Activated naive CD8-positive, alpha-beta T cell treated with anti-CD3 and anti-CD28 coated beads, Interleukin-2, amount 50 U/mL, for 16 hours (primary cell): ENCODE measurements around the gene CHMP4A.

Experiments
- DNase-seq: peaks from one replicate; pipeline ENCODE4 v3.0.0-alpha.2; 2020; ENCODE audit warnings: low read depth, low spot score

The CHMP4A gene

DNA sequence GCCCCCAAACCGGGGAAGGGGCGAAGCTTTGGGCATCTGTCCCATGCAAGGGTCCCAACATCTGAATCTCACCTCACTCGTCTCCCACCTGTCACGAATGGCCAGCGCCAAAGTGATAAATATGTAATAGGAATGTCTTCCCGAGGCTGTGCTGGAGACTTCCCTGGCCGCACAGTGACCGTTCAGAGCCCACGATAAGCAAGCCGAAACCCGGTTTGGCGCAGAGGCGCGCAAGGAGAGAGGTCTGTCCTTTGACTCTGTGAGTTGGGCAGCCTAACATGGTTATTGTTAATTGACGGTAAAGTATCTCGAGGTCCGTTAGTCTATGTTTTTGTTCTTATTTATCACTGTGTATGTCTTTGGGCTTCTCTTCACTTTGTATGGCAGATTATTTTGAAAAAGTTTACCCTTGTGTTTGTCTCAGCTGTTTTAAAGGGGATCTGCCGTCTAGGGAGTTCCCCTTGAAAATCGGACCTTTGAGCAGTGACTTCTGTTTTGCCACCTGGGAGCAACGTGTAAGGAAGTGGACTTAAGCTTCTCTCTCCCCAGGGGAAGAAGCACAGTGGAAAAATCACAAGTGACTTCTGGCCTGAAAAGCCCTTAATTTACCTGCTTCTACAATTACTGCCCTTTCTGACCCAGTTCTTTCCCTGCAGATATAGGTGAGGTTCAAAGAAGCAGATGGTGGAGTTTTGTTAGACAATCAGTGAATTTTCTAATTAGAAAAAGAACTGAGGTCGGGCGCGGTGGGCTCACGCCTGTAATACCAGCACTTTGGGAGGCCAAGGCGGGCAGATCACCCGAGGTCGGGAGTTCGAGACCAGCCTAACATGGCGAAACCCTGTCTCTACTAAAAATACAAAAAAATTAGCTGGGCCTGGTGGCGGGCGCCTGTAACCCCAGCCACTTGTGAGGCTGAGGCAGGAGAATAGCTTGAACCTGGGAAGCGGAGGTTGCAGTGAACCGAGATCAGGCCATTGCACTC, 16.9 kb downstream of the CHMP4A start:
- no peak for DNase-seq

DNA sequence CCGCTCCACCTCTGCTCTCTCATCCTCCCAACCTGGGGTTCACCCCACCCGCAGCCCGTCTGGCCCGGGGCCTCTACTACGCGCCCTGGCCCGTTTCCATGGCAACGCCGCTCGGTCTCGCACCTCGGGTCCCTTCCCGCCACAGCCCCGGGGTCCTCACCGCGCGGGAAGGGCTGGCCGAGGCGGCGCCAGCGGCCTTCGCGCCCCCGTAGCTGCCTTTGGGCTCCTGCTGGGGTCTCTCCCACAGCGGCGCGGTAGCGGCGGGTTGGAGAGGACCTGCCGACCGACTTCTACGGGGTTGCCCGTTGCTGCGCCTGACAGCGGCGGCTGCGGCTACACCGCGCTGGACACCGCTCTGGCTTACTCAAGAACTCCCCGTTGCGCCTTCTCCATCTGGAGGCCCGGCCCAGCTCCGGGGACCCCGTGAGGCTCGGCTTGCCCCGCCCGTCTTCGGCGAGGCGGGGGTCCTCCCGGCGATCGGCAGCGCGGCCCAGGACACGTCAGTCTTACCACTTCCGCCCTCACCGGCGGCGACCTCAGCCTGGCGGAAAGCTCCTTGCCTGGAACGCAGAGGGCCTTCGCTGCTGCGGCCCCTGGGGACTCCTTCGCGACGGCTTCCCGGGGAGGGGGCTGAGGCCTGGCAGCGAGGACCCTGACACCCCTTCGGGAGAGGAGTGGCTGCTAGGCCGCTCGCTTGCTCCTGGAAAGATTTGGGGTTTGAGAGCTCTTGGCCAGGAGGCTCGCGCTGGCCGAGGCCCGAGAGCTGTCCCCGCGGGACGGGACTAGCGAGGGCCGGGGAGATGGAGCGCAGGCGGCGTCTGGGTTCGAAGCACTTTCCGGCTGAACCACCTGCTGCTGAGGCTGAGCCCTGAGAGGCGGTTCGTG, 17.9 kb downstream of the CHMP4A start, which contains the start of gene TM9SF1:
Gene TM9SF1, minus strand, starts transcription at position 256 of the 885 bp plus-strand sequence. CDS start 422 bp downstream, outside the sequence.
- peak; percentile 71 for DNase-seq

DNA sequence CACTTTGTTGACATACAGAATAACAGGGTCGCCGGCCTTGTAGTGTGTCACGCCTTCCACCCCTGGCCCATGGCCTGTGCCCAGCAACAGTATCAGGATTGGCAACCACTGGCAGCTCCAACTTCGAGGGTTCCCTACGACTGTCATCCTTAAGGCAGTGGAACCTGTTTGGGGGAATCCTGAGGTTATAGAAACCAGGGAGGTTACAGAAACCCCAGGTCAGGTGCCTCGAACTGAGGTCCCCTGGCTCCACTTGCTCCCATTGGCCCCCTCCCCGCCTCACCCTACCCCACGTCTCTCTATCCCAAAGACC, 18.5 kb downstream of the CHMP4A start:
- no peak for DNase-seq

DNA sequence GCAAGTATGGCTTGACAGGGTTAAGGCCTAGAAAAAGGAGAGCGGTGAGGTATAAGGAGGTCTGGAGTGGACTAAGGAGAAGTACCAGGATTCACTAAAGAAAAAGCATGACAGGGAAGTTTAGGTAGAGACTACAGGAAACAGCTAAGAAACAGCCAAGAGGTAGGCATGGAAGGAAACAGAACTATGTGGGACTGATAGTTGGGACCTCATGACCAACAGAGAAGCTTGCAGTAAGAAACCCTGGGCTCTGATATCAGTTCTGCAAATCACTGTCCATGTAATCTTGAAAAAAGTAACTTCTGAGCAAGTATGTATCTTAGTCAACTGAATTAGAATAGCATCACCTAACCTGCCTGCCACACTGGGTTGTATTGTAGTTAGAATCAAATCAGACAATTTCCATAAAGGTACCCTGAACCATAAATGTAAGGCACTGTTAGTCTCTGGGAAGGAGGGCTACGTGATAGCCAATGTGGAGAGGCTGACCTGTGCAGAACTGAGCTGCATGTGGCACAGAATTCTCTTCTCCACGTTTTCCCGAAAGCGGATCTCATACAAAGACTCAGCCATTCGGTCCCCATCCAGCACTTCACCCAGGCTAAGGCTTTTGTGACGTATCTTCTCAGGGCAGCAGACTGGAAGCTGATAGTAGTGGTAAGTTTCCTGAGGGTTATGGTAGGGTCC, 19.0 kb downstream of the CHMP4A start:
- DNase-seq: no peak

DNA sequence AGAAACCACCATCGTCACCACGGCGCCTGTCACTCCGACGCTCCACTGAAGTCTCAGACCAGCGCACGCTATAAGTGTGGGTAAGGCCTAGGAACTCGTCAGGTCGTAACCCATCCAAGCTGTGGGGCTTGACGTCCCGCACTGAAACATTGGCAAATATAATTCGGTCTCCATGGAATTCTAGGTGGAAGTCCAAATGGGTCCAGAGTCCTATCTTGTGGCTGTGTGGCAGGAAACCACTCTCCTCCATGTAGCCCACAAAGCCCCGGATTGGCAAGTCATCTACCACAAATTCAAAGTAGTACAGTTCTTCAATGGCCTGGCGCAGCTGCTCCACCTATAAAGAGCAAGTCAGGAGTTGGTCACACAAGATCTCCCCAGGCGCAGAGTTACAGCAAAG, 20.4 kb downstream of the CHMP4A start:
- no peak for DNase-seq

DNA sequence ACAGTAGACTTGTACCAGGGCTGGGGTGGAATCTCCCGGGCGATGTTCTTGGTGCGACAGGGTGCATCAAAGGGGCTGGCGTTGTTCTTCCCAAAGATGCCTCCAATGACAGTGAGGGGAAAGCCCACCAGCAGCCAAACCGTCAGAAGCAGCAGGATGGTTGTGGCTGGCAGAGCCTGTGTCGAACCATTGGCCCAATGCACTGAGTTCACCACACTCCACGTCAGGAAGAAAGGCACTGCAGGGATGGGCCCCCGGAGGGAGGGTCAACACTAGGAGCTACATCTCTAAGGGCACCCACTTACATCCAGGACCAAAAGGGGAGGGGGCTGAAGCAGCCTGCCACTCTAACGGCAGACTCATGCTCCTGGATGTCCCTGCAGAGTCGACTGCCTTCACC, 22.9 kb downstream of the CHMP4A start:
- DNase-seq: no peak

DNA sequence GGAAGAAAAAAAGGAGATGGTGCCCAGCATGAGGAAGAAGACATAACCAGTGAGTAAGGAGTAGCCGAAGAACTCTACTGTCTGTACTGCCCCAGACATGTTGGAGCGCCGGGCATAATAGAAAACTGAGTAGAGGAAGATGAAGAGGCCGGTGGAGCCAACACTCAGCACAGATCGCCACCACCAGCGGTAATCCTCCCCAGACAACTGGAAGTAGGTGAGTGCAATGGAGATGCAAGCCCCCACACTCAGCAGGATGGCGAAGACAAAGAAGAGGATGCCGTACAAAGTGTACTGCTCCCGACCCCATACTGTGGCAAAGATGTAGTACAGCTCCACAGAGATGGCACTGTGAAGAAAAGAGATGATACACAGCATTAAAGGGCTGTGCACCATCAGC, 23.8 kb downstream of the CHMP4A start:
- no peak for DNase-seq

DNA sequence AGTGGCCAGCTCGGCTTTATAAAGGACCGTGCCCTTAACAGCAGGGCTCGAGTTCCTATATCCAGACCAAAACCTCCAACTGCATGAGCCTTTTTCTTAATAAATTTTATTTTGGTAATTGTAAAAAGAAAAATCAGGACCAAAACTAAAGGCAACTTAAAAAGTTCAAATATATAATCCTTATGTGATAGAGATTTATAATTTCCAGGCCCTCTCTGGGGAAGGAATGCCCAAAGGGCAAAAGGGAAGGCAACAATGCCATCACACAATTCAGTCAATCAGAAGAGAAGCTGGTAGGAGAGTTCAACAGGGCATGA, 24.3 kb downstream of the CHMP4A start:
- DNase-seq: no peak

DNA sequence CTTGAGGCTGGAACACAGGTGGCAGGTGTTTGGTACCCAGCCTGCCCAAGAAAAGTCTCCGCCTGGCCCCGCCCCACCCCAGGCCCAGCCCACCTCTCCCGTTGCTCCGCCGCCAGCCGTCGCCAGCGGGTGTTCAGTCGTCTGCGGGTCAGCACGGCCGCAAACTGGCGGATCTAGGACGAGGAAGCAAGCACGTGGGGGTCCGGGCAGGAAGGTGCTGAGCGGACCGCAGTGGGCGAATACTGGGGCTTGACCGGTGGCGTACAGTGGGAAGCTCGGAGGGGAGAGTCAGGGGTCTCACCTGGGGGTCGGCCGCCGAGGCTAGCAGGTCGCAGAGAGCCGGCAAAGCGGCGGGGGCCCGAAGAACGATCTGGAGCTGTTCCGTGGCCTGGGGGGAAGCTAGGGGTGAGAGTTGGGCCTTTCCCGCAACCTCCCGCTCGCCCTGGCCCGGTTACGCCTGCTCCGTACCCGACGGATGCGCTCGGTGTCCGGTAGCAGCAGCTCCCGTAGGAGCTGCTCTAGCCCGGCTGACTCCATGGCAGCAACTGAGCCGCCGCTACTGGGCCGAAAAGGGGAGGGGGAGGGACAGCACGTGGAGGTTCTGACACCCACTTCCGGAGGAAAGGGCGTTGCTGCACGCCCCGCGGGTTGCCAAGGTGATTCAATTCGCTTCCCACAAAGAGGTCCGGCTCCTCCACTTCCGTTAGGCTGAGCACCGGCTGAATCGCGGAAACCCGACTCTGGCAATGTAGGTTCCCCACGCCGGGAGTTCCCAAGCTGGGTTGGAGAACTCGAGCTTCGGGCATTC, 24.8 kb downstream of the CHMP4A start, which contains the start of gene IPO4:
Gene IPO4, minus strand, starts transcription at position 566 of the 808 bp plus-strand sequence. Its CDS starts 29 bp downstream, at position 537.
- DNase-seq: peak; percentile 90

DNA sequence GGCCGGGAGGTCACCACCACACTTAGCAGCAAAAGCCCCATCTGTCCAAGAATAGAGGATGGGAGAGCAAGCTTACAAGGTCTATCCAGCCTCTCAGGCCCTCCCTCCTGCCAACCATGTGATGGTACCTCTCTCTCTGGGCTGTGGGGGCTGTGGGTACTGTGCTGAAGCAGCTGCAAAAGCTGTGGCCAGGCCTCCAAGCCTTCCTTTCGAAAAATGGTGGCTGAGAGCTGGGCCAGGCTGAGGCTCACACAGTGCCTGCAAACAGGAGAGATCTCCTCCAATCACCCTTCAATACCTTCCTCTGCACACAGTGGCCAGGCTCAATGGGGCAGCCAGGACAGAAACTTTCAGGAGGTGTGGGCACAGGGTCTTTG, 25.8 kb downstream of the CHMP4A start:
- no peak for DNase-seq

DNA sequence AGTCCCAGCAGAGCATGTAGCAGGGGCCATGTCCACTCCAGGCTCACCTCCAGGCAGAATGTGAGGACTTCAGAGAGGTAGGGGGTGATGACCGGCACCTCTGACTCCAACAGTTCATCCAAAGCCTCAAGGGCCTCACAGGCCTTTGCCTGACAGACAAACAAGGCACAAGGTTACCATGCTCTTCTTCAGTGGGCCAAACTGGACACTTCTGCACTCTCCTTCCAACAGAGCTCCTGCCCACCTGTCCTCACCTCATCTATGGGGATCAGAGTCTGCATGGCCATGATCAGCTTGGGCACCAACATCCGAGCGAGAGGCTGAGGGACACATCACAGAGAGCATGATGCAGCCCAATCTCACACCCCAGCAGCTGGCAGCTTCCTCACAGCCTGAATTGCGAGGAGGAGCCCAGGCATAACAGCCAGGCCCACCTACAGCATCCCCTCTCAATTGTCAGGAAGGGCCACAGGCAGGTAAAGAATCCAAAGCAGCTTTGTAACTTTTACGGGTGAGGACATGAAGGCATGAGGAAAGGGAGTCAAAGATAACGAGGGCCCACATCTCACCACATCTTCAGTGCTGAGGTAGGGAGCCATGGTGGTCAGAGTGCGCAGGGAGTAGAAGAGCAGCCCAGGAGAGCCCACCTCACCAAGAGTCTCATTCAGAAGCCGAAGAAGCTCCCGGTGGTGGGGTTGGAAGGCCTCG, 26.3 kb downstream of the CHMP4A start:
- no peak for DNase-seq

DNA sequence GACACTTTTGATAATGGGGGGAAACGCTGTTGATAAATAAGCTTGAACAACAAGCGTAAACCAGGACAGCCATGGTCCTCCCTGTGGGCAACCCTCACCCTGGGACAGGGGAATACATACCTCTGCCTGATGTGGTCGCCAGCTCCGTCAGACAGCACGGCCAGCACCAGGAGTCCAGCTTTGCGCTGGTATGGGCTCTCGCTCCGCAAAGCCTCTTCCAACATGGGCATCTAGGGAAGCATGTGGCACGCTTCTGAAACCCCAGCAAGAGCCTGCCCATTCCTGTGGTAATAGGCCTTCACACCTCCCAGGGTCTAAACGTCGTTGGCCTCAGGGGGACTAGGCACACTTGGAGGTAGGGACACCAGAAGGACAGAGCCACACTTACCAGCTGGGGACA, 27.5 kb downstream of the CHMP4A start:
- DNase-seq: no peak

DNA sequence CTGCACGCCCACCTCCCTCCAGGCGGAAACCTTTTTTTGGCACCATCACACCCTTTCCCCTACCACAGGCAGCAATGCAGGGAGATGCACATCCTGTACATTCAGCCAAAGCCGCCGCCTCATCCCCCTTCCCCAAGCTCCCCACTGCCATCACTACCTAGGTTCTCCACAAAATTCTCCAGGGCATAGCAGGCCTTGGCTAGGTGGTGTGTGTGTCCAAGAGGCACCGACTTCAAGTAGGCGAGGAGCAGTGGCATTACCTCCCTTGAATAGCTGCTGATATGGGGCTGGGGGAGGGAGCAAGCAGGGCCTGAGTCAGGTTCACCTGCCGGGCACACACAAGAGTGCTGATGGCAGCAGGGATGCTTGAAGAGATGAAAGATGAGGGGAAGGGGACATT, 28.3 kb downstream of the CHMP4A start:
- DNase-seq: no peak

DNA sequence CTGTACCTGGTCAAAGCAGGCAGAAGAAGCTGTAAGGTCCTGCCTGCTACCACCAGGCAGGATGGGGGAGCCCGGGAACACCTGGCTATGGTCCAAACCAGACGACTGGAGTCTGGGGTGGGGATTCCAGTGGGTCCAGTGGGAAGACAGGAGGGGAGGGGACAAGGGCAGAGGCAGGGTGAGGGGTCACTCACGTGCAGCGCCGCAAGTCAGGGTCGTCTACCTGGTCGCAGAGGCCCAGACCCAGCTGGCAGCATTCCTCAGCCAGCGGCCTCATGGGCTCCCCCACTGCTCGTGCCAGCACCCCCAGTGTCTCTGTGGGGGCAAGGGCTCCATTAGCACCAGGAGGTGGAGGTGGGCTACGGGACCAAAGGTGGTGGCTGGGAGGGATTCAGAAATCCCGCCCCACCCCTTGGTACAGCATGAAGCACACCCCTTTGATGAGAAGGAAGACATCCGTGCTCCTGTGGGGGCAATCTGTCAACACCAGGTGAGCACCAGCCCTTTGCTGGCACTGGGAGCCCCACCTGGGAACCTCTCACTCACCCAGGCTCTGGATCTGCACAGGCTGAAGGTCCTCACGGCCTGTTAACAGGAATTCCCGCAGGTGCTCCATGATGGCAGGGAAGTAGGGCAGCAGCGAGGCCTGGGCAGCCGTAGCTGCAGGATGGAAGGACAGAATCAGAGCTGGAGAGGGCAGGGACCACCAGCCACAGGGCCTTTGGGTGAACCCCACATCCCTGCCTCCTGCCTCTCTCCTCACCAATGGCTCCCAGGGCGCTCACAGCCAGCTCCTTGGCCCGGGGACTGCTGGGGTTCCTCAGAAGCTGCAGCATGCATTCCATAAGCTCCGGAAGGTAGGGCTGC, 29.0 kb downstream of the CHMP4A start:
- no peak for DNase-seq

DNA sequence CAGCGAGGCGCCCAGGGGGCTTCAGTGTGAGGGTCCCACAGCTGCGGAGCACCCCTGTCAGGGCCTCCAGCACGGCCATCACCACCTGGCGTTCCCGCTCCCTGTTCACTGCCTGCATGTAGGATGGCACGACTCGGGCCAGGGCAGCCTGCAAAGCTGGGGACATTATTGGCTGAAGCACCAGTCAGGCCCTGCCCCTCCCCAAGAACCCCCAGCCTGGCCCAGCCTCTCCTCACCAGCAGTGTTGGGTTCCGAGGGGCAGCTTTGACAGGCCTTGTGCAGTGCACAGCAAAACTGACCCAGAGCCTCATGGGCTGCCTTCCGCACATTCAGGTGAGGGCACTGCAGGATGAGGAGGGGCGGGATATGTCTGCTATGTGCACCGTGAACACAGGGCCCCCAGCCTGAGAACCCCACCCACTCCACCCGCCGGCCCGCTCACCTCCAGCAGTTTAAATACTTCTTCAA, 30.2 kb downstream of the CHMP4A start:
- no peak for DNase-seq

DNA sequence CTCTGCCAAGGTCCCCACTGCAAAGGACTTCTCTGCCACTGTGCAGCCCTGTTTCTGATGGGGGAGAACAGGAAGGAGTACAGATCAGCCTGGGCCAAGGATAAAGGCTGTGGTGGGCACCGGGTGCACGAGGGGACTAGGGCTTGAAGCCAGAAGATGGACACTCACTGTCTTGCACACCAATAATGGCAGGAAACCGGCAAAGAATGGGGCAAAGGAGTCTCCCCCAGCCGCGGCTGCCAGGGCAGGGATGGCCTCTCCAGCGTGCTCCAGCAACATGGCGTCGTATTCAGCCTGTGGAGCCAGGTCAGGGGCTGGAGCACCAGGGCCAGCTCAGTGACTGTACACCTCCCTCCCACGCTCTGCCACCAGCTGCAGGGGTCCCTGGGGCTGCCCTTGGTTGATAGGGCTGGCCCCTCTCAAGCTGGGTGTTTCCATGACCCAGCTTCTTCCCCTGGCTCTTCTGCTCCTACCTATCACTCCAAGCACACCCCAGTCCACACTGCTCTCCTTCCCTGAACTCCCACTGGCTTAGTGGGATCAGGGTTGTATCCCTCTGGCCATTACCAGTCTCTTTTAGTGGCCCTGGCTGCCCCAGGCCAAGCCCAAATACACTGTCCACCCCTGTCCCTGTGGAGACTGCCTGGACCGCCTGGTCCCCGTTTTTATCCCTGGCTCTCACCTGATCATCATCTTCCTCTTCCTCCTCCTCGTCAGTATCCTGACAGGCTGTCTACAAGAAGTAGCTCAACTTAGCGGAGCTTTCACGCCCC, 31.0 kb downstream of the CHMP4A start:
- no peak for DNase-seq

DNA sequence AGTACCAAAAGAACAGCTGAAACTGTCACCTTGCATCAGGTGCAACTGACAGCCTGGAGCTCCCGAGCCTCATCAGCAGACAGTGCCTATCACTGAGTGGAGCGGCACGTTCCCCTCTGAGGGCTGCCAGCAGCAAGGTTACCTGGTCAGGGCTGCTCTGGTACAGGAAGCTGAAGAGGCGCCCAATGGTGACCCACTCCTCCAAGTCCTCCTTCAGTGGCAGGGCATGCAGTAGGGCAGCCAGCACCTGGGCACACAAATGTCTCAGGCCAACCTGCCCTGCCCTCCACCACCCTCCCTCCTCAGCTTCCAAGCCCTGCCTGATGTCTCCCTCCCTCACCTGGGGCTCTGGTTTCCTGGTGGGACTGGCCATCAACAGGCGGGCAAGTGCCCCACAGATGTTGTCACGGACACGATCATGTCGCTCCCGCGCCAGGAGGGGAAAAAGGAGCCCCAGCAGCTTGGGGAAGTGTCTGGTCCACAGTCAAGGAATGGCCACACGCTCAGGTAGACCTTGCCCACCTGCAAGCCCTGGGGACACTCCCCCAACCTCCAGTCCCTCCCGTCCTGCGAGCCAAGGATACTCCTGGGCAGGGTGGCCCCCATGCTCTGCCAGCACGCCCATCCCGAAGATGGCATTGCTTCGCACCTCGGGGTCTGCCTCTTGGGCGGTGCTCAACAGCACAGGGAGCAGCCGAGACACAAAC, 31.8 kb downstream of the CHMP4A start:
- DNase-seq: no peak
